Natural killer cell (primary cell): ENCODE measurements around the gene MACROD2. TPM values are rescaled to one million over a fixed set of nuclear protein-coding genes. Genes with fewer than 3 reads are reported as not detected.
"Not testable (repeated sequence)": the region's sequence is repeated elsewhere in the genome, so short reads cannot be mapped to it uniquely, and the experiment has no call there.

Experiments
- ATAC-seq, 3 donors: fragments of 150-1000 bp in 2 of 3; fragments of 200-7000 bp in 1 of 3; cut with Tn5 transposase; 1 replicate in 1 of 3; 2 replicates in 2 of 3; pipeline ENCODE4 v1.10.0; 2021; ENCODE audit warnings: mild to moderate bottlenecking in 2 of 3, moderate library complexity in 2 of 3
- DNase-seq, 2 donors: peaks; one replicate each; pipeline versions ENCODE4 v3.0.0 to v3.0.0-alpha.2; 2013 to 2021; ENCODE audit warnings: mixed read lengths in 1 of 2
- H3K27ac ChIP-seq: one replicate; pipeline ENCODE4 v1.5.1; 2013; ENCODE audit warnings: mild to moderate bottlenecking, low read length
- H3K27me3 ChIP-seq: one replicate; pipeline ENCODE4 v1.6.1; 2013; ENCODE audit warnings: low read length; ENCODE audit not compliant: control insufficient read depth, insufficient read depth
- H3K36me3 ChIP-seq: one replicate; pipeline ENCODE4 v1.6.1; 2013; ENCODE audit warnings: low read length; ENCODE audit not compliant: control insufficient read depth, insufficient read depth
- H3K4me1 ChIP-seq: one replicate; pipeline ENCODE4 v1.6.1; 2013; ENCODE audit warnings: low read length; ENCODE audit not compliant: control insufficient read depth, insufficient read depth
- H3K4me3 ChIP-seq: one replicate; pipeline ENCODE4 v1.5.1; 2013; ENCODE audit warnings: low read length
- H3K9me3 ChIP-seq: one replicate; pipeline ENCODE4 v1.6.1; 2013; ENCODE audit warnings: low read length; ENCODE audit not compliant: control insufficient read depth, insufficient read depth
- H3K27ac Mint-ChIP-seq, 2 donors: one replicate each; pipeline ENCODE4 v1.8.0; 2022; ENCODE audit warnings: mild to moderate bottlenecking in 2 of 2, mixed read lengths in 2 of 2, moderate library complexity in 1 of 2
- H3K27me3 Mint-ChIP-seq, 2 donors: one replicate each; pipeline ENCODE4 v1.8.0; 2022; ENCODE audit warnings: low read depth in 2 of 2, mixed read lengths in 2 of 2
- H3K36me3 Mint-ChIP-seq: one replicate; pipeline ENCODE4 v1.8.0; 2022; ENCODE audit warnings: mixed read lengths
- H3K4me1 Mint-ChIP-seq, 2 donors: one replicate each; pipeline ENCODE4 v1.8.0; 2022; ENCODE audit warnings: mixed read lengths in 2 of 2
- H3K4me3 Mint-ChIP-seq: one replicate; pipeline ENCODE4 v1.8.0; 2022; ENCODE audit warnings: mild to moderate bottlenecking, moderate library complexity, mixed read lengths
- H3K9me3 Mint-ChIP-seq, 2 donors: one replicate each; pipeline ENCODE4 v1.8.0; 2022; ENCODE audit warnings: mixed read lengths in 2 of 2
- CTCF ChIP-seq: fragments of 200-600 bp; IDR thresholded peaks from one replicate; pipeline ENCODE4 v1.8.0; 2022; ENCODE audit warnings: antibody characterized with exemption
- WGBS: methylation state at CpG from one replicate; pipeline ENCODE4 v1.1.7; 2013; ENCODE audit warnings: missing lambda C conversion rate; ENCODE audit not compliant: insufficient coverage; 5-methylcytosine and 5-hydroxymethylcytosine counted together
- intact Hi-C: fragments of 100-400 bp; cut with micrococcal nuclease; formaldehyde crosslinking; loops from one replicate; pipeline ENCODE4 v1.14.2; 2022
- total RNA-seq, 4 donors: library from RNA; stranded (reverse); fragments of 120-200 nt in 1 of 4; gene quantifications; one replicate each; pipeline versions ENCODE4 v1.2.3 to v1.2.4, GENCODE V29; 2013 to 2022

Gene MACROD2
- total RNA-seq, 3 donors from 2014 or later (not counting 1 experiment from before 2014, with no cell fraction given), result 0.19 to 0.88 TPM; not detected in 1

- no peak for DNase-seq
- Histone ChIP-seq H3K27me3 (no peaks in the 10 kb centered on the region), H3K27ac (no peak overlapping the region), H3K4me3 (no peak overlapping the region), H3K9me3 (no peaks in the 10 kb centered on the region), H3K4me1 (no peaks in the 10 kb centered on the region), H3K36me3 (no peaks in the 10 kb centered on the region)
- no peak for ATAC-seq
- Mint-ChIP-seq H3K4me1 (no peaks in the 10 kb centered on the region), H3K4me3 (no peak overlapping the region), H3K9me3 (peaks cover 0 to 5% of the 10 kb centered on the region in 2 donors), H3K36me3 (no peaks in the 10 kb centered on the region), H3K27me3 (peaks cover 0 to 4% of the 10 kb centered on the region in 2 donors), H3K27ac (no peak overlapping the region)
- 80% methylated on average over 3 of the region's 5 CpGs for WGBS
- TF ChIP-seq CTCF, result no peak
- intact Hi-C loops, result no loop called here
Measured at GRCh38 chr20:15805154-15805553, 1809.8 kb downstream of the MACROD2 start.

- peaks cover 0 to 5% of the 10 kb centered on the region in 2 donors for H3K9me3 Mint-ChIP-seq
Measured at GRCh38 chr20:15806105-15806504, 1810.8 kb downstream of the MACROD2 start.

GRCh38 chr20:15807271-15807670 is 1812.0 kb downstream of the MACROD2 start:
- intact Hi-C loops, result no loop called here
- no peak overlapping the region for H3K27ac ChIP-seq
- DNase-seq, result no peak

More at GRCh38 chr20:15806105-15806504, 1810.8 kb downstream of the MACROD2 start:
- no peak overlapping the region for H3K4me3 ChIP-seq
- intact Hi-C loops, result no loop called here
- H3K36me3 Mint-ChIP-seq, result no peaks in the 10 kb centered on the region
- H3K27me3 ChIP-seq, result no peaks in the 10 kb centered on the region
- H3K4me1 Mint-ChIP-seq, result no peaks in the 10 kb centered on the region
- no peak overlapping the region for H3K27ac Mint-ChIP-seq
- DNase-seq (no peak), ATAC-seq (no peak)
- no peaks in the 10 kb centered on the region for H3K4me1 ChIP-seq
- H3K9me3 ChIP-seq, result no peaks in the 10 kb centered on the region
- peaks cover 0 to 4% of the 10 kb centered on the region in 2 donors for H3K27me3 Mint-ChIP-seq
- H3K36me3 ChIP-seq, result no peaks in the 10 kb centered on the region
- 69% methylated on average over 3 of the region's 3 CpGs for whole genome bisulfite sequencing
- H3K4me3 Mint-ChIP-seq, result no peak overlapping the region
- TF ChIP-seq CTCF, result no peak
- no peak overlapping the region for H3K27ac ChIP-seq

GRCh38 chr20:15807771-15808170 is 1812.5 kb downstream of the MACROD2 start:
- H3K4me3 Mint-ChIP-seq, H3K27me3 ChIP-seq, H3K4me1 Mint-ChIP-seq, DNase-seq, H3K36me3 ChIP-seq, H3K27me3 Mint-ChIP-seq, H3K9me3 ChIP-seq, intact Hi-C loops, ATAC-seq, H3K4me1 ChIP-seq, H3K9me3 Mint-ChIP-seq, H3K27ac Mint-ChIP-seq, H3K36me3 Mint-ChIP-seq, H3K4me3 ChIP-seq: not testable (repeated sequence)
- WGBS, result 73% methylated on average over 8 of the region's 8 CpGs
- H3K27ac ChIP-seq, result peak overlapping the region; percentile 45

More at GRCh38 chr20:15807271-15807670, 1812.0 kb downstream of the MACROD2 start:
- H3K36me3 Mint-ChIP-seq, result no peaks in the 10 kb centered on the region
- H3K27me3 Mint-ChIP-seq, result peaks cover 0 to 4% of the 10 kb centered on the region in 2 donors
- no peak overlapping the region for H3K27ac Mint-ChIP-seq
- no peaks in the 10 kb centered on the region for H3K36me3 ChIP-seq
- no peaks in the 10 kb centered on the region for H3K9me3 ChIP-seq
- no peak overlapping the region for H3K4me3 ChIP-seq
- no peak for TF ChIP-seq CTCF
- no peaks in the 10 kb centered on the region for H3K4me1 ChIP-seq
- no peak overlapping the region for H3K4me3 Mint-ChIP-seq
- 76% methylated on average over 4 of the region's 5 CpGs for WGBS
- ATAC-seq, result no peak
- peaks cover 0 to 5% of the 10 kb centered on the region in 2 donors for H3K9me3 Mint-ChIP-seq
- no peaks in the 10 kb centered on the region for H3K27me3 ChIP-seq
- no peaks in the 10 kb centered on the region for H3K4me1 Mint-ChIP-seq
